OCI-LY7 (cell line): ENCODE measurements around the gene CATSPER4. TPM values are rescaled to one million over a fixed set of nuclear protein-coding genes. Genes with fewer than 3 reads are reported as not detected.

Source experiments
- BruUV-seq: library from RNA; stranded (reverse); fragments of 400-500 nt; replicated peaks from 2 replicates; lab custom pipeline; 2021; lab: Mats Ljungman, UMichigan
- CTCF ChIA-PET: fragments of 300-600 bp; sonication (Branson Sonifier 250); formaldehyde crosslinking; loops from one replicate; lab custom pipeline; 2022; ENCODE audit warnings: antibody characterized with exemption; ENCODE audit not compliant: unreplicated experiment; lab: Charles Lee
- POLR2A ChIA-PET: fragments of 300-600 bp; sonication (Branson Sonifier 250); formaldehyde crosslinking; loops from one replicate; lab custom pipeline; 2022; ENCODE audit warnings: antibody characterized with exemption; lab: Charles Lee
- DNase-seq: peaks from one replicate; pipeline ENCODE4 v3.0.0-alpha.2; 2015; ENCODE audit warnings: low spot score
- H2AFZ ChIP-seq: fragments of 200-600 bp; sonication (generic), shearing (Covaris generic); 2 replicates; pipeline ENCODE4 v1.6.1; 2014; ENCODE audit warnings: mild to moderate bottlenecking, antibody characterized with exemption, low read length, moderate library complexity
- H3K27ac ChIP-seq: fragments of 200-600 bp; sonication (generic); 2 replicates; pipeline ENCODE4 v1.5.1; 2014; ENCODE audit warnings: mixed run types, low read depth, mild to moderate bottlenecking, moderate library complexity, low read length, inconsistent platforms; ENCODE audit not compliant: poor library complexity, severe bottlenecking
- H3K36me3 ChIP-seq: fragments of 200-600 bp; sonication (generic); 2 replicates; pipeline ENCODE4 v1.6.1; 2014; ENCODE audit warnings: mild to moderate bottlenecking, antibody characterized with exemption, low read length, moderate library complexity, mixed read lengths; ENCODE audit not compliant: insufficient read depth
- H3K4me1 ChIP-seq: fragments of 200-600 bp; sonication (generic); 2 replicates; pipeline ENCODE4 v1.5.1; 2014; ENCODE audit warnings: mild to moderate bottlenecking, low read length; ENCODE audit not compliant: insufficient read depth, poor library complexity, severe bottlenecking
- H3K4me2 ChIP-seq: fragments of 200-600 bp; sonication (generic); 2 replicates; pipeline ENCODE4 v1.6.1; 2014; ENCODE audit warnings: mild to moderate bottlenecking, low read length
- H3K4me3 ChIP-seq: fragments of 200-600 bp; sonication (generic); 2 replicates; pipeline ENCODE4 v1.5.1; 2014; ENCODE audit warnings: mild to moderate bottlenecking, low read depth, low read length; ENCODE audit not compliant: poor library complexity, severe bottlenecking
- H3K79me2 ChIP-seq: fragments of 200-600 bp; sonication (generic); 2 replicates; pipeline ENCODE4 v1.6.1; 2016; ENCODE audit warnings: low read depth, mild to moderate bottlenecking, low read length, moderate library complexity, mixed read lengths; ENCODE audit not compliant: insufficient read depth
- H3K9me2 ChIP-seq: fragments of 200-600 bp; sonication (generic); 2 replicates; pipeline ENCODE4 v1.6.1; 2016; ENCODE audit warnings: mild to moderate bottlenecking, low read length, mixed read lengths; ENCODE audit not compliant: insufficient read depth
- H3K9me3 ChIP-seq: fragments of 200-600 bp; sonication (generic); 2 replicates; pipeline ENCODE4 v1.6.1; 2014; ENCODE audit warnings: mild to moderate bottlenecking, mixed run types, low read length, mixed read lengths
- H4K20me1 ChIP-seq: fragments of 200-600 bp; sonication (generic); 2 replicates; pipeline ENCODE4 v1.6.1; 2014; ENCODE audit warnings: mild to moderate bottlenecking, antibody characterized with exemption, low read length, moderate library complexity, mixed read lengths; ENCODE audit not compliant: insufficient read depth
- EZH2phosphoT487 ChIP-seq: fragments of 200-600 bp; sonication (generic); IDR thresholded peaks from 2 replicates; pipeline ENCODE4 v1.6.1; 2018; ENCODE audit warnings: low read depth, borderline replicate concordance, mild to moderate bottlenecking, mixed run types, antibody characterized with exemption, low read length, moderate library complexity, mixed read lengths
- intact Hi-C: fragments of 100-400 bp; cut with micrococcal nuclease; formaldehyde crosslinking; loops from one replicate; pipeline ENCODE4 v1.10.0; 2022; ENCODE audit not compliant: unreplicated experiment
- total RNA-seq, 2 experiments: library from RNA; depleted of rRNA in 1 of 2; stranded (reverse); fragments of >200 nt in 1 of 2; shearing (Covaris generic) in 1 of 2; gene quantifications; 2 replicates each; pipeline ENCODE4 v1.2.3, GENCODE V29; 2014 to 2022
- TF ChIP-seq, protein P1 (sequence below): fragments of 200-600 bp; sonication (generic); conservative IDR thresholded peaks from 2 replicates; pipeline ENCODE4 v1.5.1; 2014; ENCODE audit warnings: mild to moderate bottlenecking, antibody characterized with exemption, low read length, moderate library complexity, mixed read lengths

The CATSPER4 gene
- total RNA-seq, 2 experiments from 2014 or later = not detected

DNA sequence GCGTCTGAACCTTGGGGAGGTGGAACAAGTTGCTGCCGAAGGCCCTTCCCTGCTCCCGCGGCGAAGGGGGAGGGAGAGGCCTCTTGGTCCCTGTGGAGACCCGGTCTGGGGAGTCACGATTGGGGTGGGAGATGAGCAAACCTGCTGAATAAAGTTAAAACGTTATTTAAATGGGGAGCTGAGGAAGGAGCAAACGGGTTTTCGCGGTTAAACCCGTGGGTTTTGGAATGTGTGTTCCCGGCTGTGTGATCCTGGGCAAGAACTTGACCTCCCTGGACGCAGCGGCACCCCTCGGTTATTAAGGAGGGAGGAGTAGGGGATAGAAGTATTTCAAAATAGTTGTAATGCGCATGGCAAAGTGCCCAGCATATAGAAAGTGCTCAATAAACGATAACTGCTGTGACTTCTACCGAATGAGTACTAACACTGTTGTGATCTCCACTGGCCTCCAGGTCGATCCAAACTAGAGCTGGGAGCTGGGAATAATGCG lies 28.1 kb upstream of the CATSPER4 start:
- H2AFZ ChIP-seq = no peak overlapping the region
- intact Hi-C loops = no loop called here

DNA sequence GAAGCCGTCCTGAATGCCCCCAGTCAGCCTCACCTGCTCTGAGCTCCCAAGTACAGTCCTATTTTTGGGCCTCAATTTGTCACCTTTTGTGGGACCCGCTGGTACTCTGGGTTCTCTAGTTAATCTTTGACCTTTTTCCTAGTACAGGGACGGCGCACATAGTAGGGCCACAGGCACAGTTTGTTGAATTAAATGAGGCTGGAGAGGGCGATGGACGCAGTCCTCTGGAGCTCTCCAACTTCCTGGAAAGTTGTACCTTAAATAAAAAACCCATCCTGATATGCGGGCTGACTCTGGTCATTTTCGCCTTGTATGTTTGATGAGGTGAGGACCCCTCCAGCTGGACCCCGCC lies 26.7 kb upstream of the CATSPER4 start:
- no peaks in the 10 kb centered on the region for H3K79me2 ChIP-seq

More for the DNA sequence above, 28.1 kb upstream of the CATSPER4 start:
- Histone ChIP-seq H3K36me3 (no peaks in the 10 kb centered on the region), H3K27ac (no peak overlapping the region), H3K4me3 (no peak overlapping the region), H3K9me2 (no peaks in the 10 kb centered on the region), H3K79me2 (no peaks in the 10 kb centered on the region), H3K9me3 (no peaks in the 10 kb centered on the region), H3K4me1 (no peaks in the 10 kb centered on the region), H3K4me2 (no peak overlapping the region), H4K20me1 (no peaks in the 10 kb centered on the region)
- no TSS peak for BruUV-seq
- POLR2A ChIA-PET = no interaction called here
- no peak for TF ChIP-seq EZH2phosphoT487
- TF ChIP-seq, protein P1, sequence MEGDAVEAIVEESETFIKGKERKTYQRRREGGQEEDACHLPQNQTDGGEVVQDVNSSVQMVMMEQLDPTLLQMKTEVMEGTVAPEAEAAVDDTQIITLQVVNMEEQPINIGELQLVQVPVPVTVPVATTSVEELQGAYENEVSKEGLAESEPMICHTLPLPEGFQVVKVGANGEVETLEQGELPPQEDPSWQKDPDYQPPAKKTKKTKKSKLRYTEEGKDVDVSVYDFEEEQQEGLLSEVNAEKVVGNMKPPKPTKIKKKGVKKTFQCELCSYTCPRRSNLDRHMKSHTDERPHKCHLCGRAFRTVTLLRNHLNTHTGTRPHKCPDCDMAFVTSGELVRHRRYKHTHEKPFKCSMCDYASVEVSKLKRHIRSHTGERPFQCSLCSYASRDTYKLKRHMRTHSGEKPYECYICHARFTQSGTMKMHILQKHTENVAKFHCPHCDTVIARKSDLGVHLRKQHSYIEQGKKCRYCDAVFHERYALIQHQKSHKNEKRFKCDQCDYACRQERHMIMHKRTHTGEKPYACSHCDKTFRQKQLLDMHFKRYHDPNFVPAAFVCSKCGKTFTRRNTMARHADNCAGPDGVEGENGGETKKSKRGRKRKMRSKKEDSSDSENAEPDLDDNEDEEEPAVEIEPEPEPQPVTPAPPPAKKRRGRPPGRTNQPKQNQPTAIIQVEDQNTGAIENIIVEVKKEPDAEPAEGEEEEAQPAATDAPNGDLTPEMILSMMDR = 0 out of 2 replicates have a peak, but pooled peaks have one; percentile 20
- CTCF ChIA-PET = no interaction called here
- DNase-seq = no peak

More for the DNA sequence above, 26.7 kb upstream of the CATSPER4 start:
- Histone ChIP-seq H2AFZ (peak overlapping the region; percentile 29; the same call in 1 of the 2 replicates), H3K4me1 (no peaks in the 10 kb centered on the region), H3K4me3 (no peak overlapping the region), H3K36me3 (no peaks in the 10 kb centered on the region), H3K27ac (no peak overlapping the region), H3K9me3 (no peaks in the 10 kb centered on the region), H3K4me2 (peak overlapping the region; percentile 52; the same call in 1 of the 2 replicates), H4K20me1 (no peaks in the 10 kb centered on the region), H3K9me2 (no peaks in the 10 kb centered on the region)
- BruUV-seq = no TSS peak
- no peak for DNase-seq
- no peak for TF ChIP-seq EZH2phosphoT487
- TF ChIP-seq, protein P1 = no peak
- ChIA-PET CTCF (no interaction called here), POLR2A (interaction anchor here (0.6 kb wide), 1 partner anchor 243 kb away, joined by 3 read pairs; no protein-coding TSS in a partner anchor)
- intact Hi-C loops = no loop called here
